ENCODE results near the gene CDKAL1. TPM values are rescaled to one million over a fixed set of nuclear protein-coding genes. Genes with fewer than 3 reads are reported as not detected.

Gene CDKAL1
- total and polyA plus RNA-seq, 2 experiments from 2014 or later: 14.4 to 19.5 TPM

DNA sequence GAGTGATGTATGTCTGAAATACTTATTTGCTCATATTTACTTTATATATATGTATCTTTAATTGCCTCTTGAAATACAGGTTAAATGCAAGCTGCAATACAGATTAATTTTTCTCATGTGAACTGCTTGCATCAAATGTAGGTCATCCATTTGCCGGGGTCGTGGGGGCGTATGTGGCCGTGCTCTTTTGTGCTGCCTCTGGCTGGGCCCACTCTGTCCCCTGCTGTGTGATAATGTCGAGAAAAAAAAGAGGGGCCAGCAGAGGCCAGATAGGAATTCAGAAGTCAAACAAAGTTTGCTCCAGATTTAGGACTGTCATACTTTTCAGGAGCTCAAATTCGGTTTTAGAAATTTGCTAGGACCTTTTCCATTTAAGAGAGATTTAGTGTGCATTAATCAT, 599.6 kb downstream of the CDKAL1 start:
- DNase-seq (ENCODE audit: low spot score): no peak
- Histone ChIP-seq H3K79me2 (no peaks in the 10 kb centered on the region), H3K27me3 (no peaks in the 10 kb centered on the region), H3K4me3 (no peak overlapping the region), H3K9me2 (replicated peaks; ENCODE audit: insufficient read depth) (no peaks in the 10 kb centered on the region), H4K20me1 (ENCODE audit: insufficient read depth, poor library complexity, severe bottlenecking) (no peaks in the 10 kb centered on the region), H2AFZ (no peak overlapping the region), H3K4me2 (peak overlapping the region; percentile 59), H3K9me3 (ENCODE audit: low read depth) (no peaks in the 10 kb centered on the region), H3K4me1 (ENCODE audit: insufficient read depth) (peaks cover 21% of the 10 kb centered on the region), H3K36me3 (replicated peaks; ENCODE audit: insufficient read depth, low read depth) (no peaks in the 10 kb centered on the region), H3K27ac (no peak overlapping the region)
- WGBS (ENCODE audit: low lambda C conversion rate, missing lambda C conversion rate): 49% methylated on average over 6 of the region's 6 CpGs
- TF ChIP-seq EZH2phosphoT487 (IDR thresholded peaks at IDR 0.05; ENCODE audit: low read depth, severe bottlenecking, unreplicated experiment): no peak
- no peak for TF ChIP-seq EZH2 (IDR thresholded peaks at IDR 0.05; ENCODE audit: borderline replicate concordance)
- no peak for TF ChIP-seq CTCF (IDR thresholded peaks at IDR 0.05; ENCODE audit: poor library complexity)

- no peak overlapping the region for H3K4me3 ChIP-seq
- no peak overlapping the region for H3K4me2 ChIP-seq
- peaks cover 22% of the 10 kb centered on the region for H3K4me1 ChIP-seq (ENCODE audit: insufficient read depth)
- no peaks in the 10 kb centered on the region for H3K27me3 ChIP-seq
- H3K9me3 ChIP-seq (ENCODE audit: low read depth): no peaks in the 10 kb centered on the region
- no peaks in the 10 kb centered on the region for H4K20me1 ChIP-seq (ENCODE audit: insufficient read depth, poor library complexity, severe bottlenecking)
- no peak for DNase-seq (ENCODE audit: low spot score)
- H2AFZ ChIP-seq: no peak overlapping the region
- no peak overlapping the region for H3K27ac ChIP-seq
- H3K79me2 ChIP-seq: no peaks in the 10 kb centered on the region
- no peaks in the 10 kb centered on the region for H3K36me3 ChIP-seq (replicated peaks; ENCODE audit: insufficient read depth, low read depth)
- no peak for TF ChIP-seq CTCF (IDR thresholded peaks at IDR 0.05; ENCODE audit: poor library complexity)
- TF ChIP-seq EZH2phosphoT487 (IDR thresholded peaks at IDR 0.05; ENCODE audit: low read depth, severe bottlenecking, unreplicated experiment): no peak
- no peak for TF ChIP-seq EZH2 (IDR thresholded peaks at IDR 0.05; ENCODE audit: borderline replicate concordance)
- no peaks in the 10 kb centered on the region for H3K9me2 ChIP-seq (replicated peaks; ENCODE audit: insufficient read depth)
- WGBS (ENCODE audit: low lambda C conversion rate, missing lambda C conversion rate): 80% methylated on average over 4 of the region's 4 CpGs
Observed at GRCh38 chr6:21134356-21134755, 600.1 kb downstream of the CDKAL1 start.

- Histone ChIP-seq H3K27ac (no peak overlapping the region), H4K20me1 (ENCODE audit: insufficient read depth, poor library complexity, severe bottlenecking) (no peaks in the 10 kb centered on the region), H2AFZ (no peak overlapping the region), H3K9me3 (ENCODE audit: low read depth) (no peaks in the 10 kb centered on the region), H3K27me3 (no peaks in the 10 kb centered on the region), H3K79me2 (no peaks in the 10 kb centered on the region), H3K4me3 (no peak overlapping the region), H3K4me2 (no peak overlapping the region), H3K9me2 (replicated peaks; ENCODE audit: insufficient read depth) (no peaks in the 10 kb centered on the region), H3K36me3 (replicated peaks; ENCODE audit: insufficient read depth, low read depth) (no peaks in the 10 kb centered on the region), H3K4me1 (ENCODE audit: insufficient read depth) (peaks cover 22% of the 10 kb centered on the region)
- no peak for TF ChIP-seq EZH2 (IDR thresholded peaks at IDR 0.05; ENCODE audit: borderline replicate concordance)
- no peak for TF ChIP-seq EZH2phosphoT487 (IDR thresholded peaks at IDR 0.05; ENCODE audit: low read depth, severe bottlenecking, unreplicated experiment)
- TF ChIP-seq CTCF (IDR thresholded peaks at IDR 0.05; ENCODE audit: poor library complexity): no peak
- WGBS (ENCODE audit: low lambda C conversion rate, missing lambda C conversion rate): 84% methylated on average over 7 of the region's 7 CpGs
- DNase-seq (ENCODE audit: low spot score): no peak
Observed at GRCh38 chr6:21135484-21136013, 601.3 kb downstream of the CDKAL1 start.

Measured in hepatocyte (in vitro differentiated cells).